GM12872 (cell line): ENCODE measurements around the gene SNRNP48.

Experiments
- CTCF ChIP-seq: IDR thresholded peaks from 3 replicates; pipeline ENCODE4 v1.5.1; 2011; ENCODE audit warnings: low read depth, mild to moderate bottlenecking, low read length, moderate library complexity; ENCODE audit not compliant: insufficient read depth

Gene SNRNP48

GRCh38 chr6:7574500-7574899, 15.5 kb upstream of the SNRNP48 start:
- TF ChIP-seq CTCF: no peak

GRCh38 chr6:7578516-7578915, 11.5 kb upstream of the SNRNP48 start:
- no peak for TF ChIP-seq CTCF

- TF ChIP-seq CTCF: no peak
These were observed 11.1 kb upstream of the SNRNP48 start for GRCh38 chr6:7578931-7579330.

- no peak for TF ChIP-seq CTCF
These were observed 10.1 kb upstream of the SNRNP48 start for GRCh38 chr6:7579851-7580250.

GRCh38 chr6:7580537-7580926, 9.5 kb upstream of the SNRNP48 start:
- TF ChIP-seq CTCF: no peak

GRCh38 chr6:7580927-7581618, 8.9 kb upstream of the SNRNP48 start:
- no peak for TF ChIP-seq CTCF

GRCh38 chr6:7585287-7585930, 4.6 kb upstream of the SNRNP48 start:
- TF ChIP-seq CTCF: no peak
